GM21515 (cell line): ENCODE results near the gene IMMP2L.
A peak's percentile ranks its signal among the peaks of the same experiment; 100 is the strongest.

Experiments used
- ATAC-seq: cut with Tn5 transposase; IDR thresholded peaks from one replicate; pipeline ENCODE4 v1.9.1; 2021; ENCODE audit not compliant: unreplicated experiment

Gene IMMP2L

DNA sequence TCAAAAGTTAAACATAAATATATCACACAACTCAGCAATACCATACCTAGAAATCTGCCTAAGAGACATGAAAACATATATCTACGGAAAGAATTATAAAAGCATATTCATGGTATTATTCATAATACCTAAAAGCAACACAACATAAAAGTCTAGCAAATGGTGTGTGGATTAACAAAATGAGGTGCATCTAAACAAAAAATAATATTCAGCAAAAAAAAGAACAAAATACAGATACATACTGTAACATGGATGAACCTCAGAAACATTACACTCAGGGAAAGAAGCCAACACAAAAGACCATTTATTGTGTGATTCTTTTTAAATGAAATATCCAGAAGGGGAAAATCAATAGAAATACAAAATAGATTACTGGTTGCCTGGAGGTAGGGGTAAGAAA lies 155.0 kb downstream of the IMMP2L start:
- no peak for ATAC-seq

DNA sequence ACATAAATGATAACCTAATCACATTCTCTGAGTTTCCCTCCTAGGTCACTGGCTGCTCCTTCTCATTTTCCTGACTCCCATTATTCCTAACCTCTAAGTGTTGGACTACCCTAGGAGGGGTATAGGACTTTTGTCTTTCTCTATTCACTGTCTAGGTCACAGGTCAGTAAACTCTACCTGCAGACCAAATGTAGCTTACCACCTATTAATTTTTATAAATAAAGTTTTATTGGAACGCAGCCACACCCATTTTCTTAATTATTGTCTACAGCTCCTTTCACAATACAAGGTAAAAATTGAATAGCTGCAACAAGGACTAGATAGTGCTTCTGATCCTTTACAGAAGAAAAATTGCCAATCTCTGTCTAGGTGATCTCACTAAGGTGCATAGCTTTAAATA lies 156.7 kb downstream of the IMMP2L start:
- ATAC-seq = no peak

DNA sequence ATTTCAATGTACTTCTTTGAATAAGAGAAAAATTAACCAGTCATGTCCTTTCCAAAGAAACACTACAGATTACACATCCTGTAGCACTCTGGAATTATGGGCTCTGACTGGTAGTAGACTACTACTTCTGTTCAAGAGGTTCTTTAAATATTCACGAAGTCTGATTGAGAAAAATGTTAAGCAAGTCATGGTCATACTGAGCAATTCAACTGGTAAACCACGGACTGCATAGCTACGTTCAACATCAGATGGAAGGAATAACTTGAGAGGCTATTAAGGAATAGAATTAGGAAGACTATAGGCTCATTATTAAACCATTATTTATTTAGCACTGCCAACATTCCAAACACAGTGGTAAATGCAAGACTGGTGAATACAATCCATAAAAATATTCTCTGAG lies 160.8 kb downstream of the IMMP2L start:
- ATAC-seq = no peak

- no peak for ATAC-seq
These were observed 162.2 kb downstream of the IMMP2L start for GRCh38 chr7:111400088-111400487.

GRCh38 chr7:111394891-111395290 lies 167.4 kb downstream of the IMMP2L start:
- no peak for ATAC-seq

DNA sequence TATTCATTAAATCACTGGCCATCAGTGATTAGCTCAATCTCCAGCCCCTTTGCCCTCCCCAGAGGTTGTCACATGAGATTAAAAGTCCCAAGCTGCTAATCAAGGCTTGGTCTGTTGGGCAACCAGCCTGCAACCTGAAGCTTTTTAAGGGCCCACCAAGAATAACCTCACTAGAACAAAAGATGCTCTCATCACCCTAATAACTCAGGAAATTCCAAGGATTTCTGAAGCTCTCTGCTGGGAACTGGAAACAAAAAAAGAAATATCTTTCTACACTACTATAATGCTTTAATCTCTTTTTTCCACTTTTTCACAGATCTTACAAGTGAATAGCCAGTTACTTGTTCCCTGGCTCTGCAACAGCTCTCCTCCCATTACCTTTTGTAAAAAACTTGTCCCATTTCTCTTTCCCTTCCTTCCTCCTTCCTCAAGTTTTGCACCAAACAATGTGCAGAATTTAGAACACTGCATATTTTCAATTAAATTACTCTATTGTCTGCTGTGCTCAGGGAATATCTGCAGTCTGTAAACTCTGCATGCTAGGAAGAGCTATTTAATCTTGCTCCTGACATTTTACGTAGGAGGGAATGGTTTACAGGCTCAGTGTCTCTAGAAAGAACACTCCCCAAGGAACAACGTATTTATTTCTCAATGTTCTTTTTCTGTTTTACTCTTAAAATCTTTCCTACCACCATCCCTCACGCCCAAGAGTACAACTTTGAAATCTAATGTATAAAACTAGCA lies 169.1 kb downstream of the IMMP2L start:
- ATAC-seq = no peak

GRCh38 chr7:111392294-111392693 lies 170.0 kb downstream of the IMMP2L start:
- no peak for ATAC-seq

GRCh38 chr7:111390000-111390399 lies 172.3 kb downstream of the IMMP2L start:
- ATAC-seq = no peak

DNA sequence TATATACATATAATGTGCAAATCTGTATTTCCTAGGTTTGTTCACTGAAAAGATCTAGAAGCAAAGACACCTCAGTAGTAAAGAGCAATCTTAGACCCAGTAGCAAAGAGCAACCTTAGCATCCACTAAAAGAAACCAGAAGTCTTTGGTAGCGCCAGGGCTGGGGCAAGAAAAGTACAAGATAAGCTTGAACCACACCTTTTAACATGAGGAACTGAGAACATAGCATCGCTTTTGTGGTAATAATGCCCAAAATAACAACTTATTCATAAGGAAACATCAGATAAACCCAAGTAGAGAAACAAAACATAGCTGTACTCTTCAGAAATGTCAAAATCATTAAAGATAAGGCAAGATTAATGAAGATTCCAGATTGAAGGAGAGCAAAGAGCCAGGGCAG lies 173.4 kb downstream of the IMMP2L start:
- ATAC-seq = peak; percentile 89

GRCh38 chr7:111388016-111388415 lies 174.3 kb downstream of the IMMP2L start:
- no peak for ATAC-seq

DNA sequence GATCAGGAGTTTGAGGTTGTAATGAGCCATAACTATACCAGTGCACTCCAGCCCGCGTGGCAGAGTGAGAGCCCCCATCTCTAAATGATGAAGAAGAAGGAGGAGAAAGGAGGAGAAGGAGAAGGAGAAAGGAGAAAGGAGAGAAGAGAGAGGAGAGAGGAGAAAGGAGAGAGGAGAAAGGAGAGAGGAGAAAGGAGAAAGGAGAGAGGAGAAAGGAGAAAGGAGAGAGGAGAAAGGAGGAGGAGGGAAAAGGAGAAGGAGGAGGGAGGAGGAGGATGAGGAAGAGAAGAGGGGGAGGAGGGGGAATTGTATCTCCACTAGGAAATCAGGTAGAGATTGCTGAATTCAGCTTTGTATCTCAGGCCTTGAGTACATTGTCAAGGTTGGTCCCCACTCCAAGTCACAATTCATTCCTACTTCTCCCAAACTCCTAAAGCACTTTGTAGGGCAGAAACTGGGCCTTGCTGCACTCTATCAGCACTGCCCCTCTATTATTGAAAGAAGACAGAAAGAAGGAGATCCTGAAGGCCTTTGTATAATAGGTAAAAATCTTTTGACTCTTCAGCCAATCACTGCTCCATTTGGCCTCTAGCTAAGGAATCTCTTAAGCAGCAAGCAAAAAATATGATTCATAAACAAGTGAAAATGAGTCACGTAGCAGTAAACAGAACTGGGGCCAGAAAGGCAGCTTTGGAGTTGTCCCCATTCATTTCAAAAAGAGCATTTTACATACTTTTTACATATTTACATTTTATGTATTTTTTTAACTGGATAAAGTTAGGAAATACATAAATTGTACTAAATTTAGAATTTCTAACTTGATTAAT lies 178.0 kb downstream of the IMMP2L start:
- no peak for ATAC-seq

DNA sequence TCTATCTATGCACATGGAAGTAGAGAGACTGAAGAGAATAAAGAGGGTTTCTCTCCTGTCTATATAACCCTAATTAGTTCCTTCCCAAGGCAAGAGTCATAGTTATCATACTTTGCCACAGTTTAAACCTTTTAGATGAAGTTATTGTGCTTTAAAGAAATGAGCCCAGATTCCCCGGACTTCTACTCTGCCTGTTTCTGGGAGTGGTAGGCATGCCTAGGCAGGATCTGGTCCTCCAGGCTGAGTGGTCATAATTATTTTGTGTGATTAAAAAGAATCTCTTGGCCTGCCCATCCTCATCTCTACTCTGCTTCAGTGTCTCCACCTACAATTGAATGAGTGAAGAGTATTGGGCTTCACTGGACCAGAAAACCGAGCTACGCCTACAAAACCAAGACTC lies 179.2 kb downstream of the IMMP2L start:
- no peak for ATAC-seq

GRCh38 chr7:111381590-111381989 lies 180.7 kb downstream of the IMMP2L start:
- no peak for ATAC-seq

DNA sequence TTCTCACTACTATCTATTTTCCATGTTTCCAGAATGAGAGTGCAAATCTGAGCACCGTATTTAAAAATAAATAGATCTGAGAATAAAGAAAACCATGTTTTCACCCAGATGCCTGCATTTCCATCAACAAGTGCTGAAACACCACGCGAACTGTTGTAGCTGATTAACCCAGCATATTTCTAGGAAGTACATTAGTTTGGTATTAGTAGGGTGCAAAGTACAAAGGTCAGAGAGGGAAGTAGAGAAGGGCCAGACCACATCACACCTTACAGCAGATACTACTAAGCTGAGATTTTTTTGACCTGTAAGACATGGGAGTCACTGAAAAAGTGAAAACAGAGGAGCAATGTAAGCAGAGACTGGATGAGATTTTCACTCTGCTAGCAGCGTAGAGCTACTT lies 181.3 kb downstream of the IMMP2L start:
- no peak for ATAC-seq

DNA sequence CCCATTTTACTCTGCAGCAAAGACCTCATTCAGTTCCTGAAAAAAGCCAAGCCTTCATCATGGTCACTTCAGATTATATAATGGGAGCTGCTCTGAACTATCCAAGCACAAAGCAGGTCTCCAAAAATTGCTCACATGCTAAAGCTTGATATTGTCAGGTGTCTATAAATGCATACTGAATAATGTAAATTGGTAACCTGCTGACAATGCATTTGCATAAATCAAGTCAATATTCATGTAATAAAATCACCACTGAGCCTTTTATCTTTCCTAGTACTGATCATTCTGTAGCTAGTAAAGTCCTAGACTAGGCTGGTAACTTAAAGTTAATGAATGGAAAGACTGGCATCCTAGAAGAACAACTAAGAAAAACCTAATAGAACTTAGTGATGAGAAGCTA lies 188.3 kb downstream of the IMMP2L start:
- no peak for ATAC-seq

GRCh38 chr7:111371437-111371836 lies 190.9 kb downstream of the IMMP2L start:
- ATAC-seq = no peak

DNA sequence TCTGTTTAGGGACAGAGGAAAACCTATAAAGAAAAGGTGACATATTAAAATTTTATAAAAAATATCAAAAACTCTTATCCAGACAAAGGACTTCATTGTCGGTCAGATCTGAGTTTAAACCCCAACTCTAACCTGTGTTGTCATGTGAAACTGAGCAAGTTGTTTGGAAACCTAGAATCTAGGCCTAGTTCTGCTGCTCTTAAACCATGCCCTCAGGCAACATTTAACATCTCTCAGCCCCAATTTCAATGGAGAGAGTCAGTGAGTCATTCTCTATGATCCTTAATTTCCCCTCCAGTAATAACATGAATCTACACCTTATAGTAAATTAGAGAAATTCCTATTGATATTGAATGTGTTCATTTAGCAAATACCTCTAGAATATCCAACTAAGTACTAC lies 192.3 kb downstream of the IMMP2L start:
- no peak for ATAC-seq

GRCh38 chr7:111368381-111369065 lies 193.8 kb downstream of the IMMP2L start:
- ATAC-seq = no peak

DNA sequence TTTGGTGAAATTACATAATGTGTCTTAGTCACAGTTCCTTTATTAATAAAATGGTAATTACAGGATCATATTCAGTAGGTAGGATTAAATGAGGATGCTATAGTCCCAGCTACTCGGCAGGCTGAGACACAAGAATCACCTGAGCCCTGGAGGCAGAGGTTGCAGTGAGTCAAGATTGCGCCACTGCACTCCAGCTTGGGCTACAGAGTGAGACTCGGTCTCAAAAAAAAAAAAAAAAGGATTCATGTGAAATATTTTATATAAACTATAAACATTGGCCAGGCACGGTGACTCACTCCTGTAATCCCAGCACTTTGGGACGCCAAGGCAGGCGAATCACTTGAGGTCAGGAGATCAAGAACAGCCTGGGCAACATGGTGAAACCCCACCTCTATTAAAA lies 197.9 kb downstream of the IMMP2L start:
- ATAC-seq = no peak

DNA sequence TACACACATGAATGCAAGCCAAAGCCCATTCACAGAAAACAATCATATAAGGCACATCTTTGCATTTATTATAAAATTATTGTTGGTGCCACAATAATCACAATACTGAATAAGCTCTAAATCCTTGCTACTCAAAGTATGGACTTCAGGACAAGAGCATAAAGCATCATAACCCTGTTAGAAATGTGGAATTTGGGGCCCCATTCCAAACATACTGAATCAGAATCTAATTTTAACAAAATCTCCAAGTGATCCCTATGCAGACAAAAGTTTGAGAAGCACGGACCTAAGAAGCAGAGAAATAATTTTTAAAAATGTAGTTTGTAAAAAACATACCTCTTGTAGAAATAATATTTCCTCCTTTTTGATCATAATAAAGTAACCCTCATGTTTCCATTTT lies 199.2 kb downstream of the IMMP2L start:
- no peak for ATAC-seq

- no peak for ATAC-seq
These were observed 199.7 kb downstream of the IMMP2L start for GRCh38 chr7:111362506-111363054.

DNA sequence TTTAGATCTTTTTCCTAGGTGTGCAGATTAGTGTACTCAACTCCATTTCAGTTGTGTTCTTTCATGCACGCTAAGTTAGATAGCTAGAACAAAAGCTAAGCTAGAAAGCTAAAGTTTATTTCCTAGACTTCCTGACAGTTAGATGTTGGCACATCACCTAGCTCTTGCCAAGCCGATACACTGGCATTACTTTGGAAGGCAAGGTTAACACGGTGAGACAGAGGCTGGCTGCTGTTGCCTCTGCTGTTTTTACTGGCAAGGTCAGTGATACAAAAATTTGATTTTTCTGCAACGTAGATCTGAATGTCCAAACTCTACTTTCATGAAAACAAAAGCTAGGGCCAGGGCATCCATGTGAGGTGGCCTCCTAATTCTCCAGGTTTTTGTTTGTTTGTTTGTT lies 203.4 kb downstream of the IMMP2L start:
- no peak for ATAC-seq
